Measurements from ENCODE around the gene HCN2. TPM values are rescaled to one million over a fixed set of nuclear protein-coding genes. Genes with fewer than 3 reads are reported as not detected.

HCN2 gene
- polyA plus RNA-seq, 4 donors: 0.19 to 0.58 TPM; not detected in 2

GRCh38 chr19:650121-650520 is 60.4 kb downstream of the HCN2 start:
- H3K9me3 ChIP-seq (ENCODE audit: control insufficient read depth in 2 of 2, insufficient read depth in 1 of 2, low read depth in 1 of 2, low read length in 1 of 2): no peaks in the 10 kb centered on the region

DNA sequence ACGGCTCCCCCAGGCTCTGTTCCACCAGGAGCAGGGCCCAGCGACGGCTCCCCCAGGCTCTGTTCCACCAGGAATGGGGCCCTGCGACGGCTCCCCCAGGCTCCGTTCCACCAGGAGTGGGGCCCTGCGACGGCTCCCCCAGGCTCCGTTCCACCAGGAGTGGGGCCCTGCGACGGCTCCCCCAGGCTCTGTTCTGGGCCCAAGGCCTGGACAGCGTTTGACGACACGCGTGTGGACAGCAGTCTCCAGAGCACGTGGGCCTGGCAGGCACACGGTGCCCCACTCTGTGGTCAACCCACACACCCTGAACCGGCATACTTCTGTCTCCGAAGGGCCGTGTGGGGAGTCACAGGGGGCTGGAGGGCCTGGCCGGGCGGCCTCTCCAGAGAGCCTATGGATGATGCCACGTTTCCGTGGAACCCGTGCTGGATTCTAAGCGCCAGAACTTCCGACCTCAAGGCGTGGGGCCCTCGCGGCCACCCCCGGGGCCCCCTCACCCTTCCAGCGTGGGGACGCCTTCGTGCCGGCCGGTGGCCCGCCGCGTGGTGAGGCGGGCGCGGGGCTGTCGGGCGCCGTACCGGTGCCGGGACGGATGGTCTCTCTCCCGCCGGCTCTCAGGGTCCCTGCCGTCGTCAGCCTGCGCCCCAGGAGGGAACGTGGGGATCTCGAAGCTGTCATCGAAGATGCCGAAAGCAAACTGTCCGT is 61.6 kb downstream of the HCN2 start:
- Histone ChIP-seq H3K27me3 (ENCODE audit: control insufficient read depth in 3 of 3, insufficient read depth in 3 of 3, low read length in 3 of 3) (no peaks in the 10 kb centered on the region), H3K27ac (ENCODE audit: low read depth in 1 of 3, low read length in 2 of 3) (no peak overlapping the region), H3K9me3 (ENCODE audit: control insufficient read depth in 2 of 2, insufficient read depth in 1 of 2, low read depth in 1 of 2, low read length in 1 of 2) (no peaks in the 10 kb centered on the region), H3K36me3 (ENCODE audit: control insufficient read depth in 3 of 3, insufficient read depth in 2 of 3, low read depth in 1 of 3, low read length in 3 of 3) (peaks cover 28 to 92% (median 37%) of the 10 kb centered on the region in 3 donors), H3K4me3 (ENCODE audit: low read depth in 1 of 3, low read length in 3 of 3) (no peak overlapping the region), H3K4me1 (ENCODE audit: control insufficient read depth in 3 of 3, insufficient read depth in 2 of 3, low read depth in 1 of 3, low read length in 2 of 3) (no peaks in the 10 kb centered on the region)
- DNase-seq: no peak
- 93 to 95% (median 95%) methylated on average over 38 to 58 of the region's 58 CpGs for WGBS, 3 donors
- FAIRE-seq: no peak

More at GRCh38 chr19:650121-650520, 60.4 kb downstream of the HCN2 start:
- Histone ChIP-seq H3K4me3 (ENCODE audit: low read depth in 1 of 3, low read length in 3 of 3) (no peak overlapping the region), H3K27ac (ENCODE audit: low read depth in 1 of 3, low read length in 2 of 3) (no peak overlapping the region), H3K36me3 (ENCODE audit: control insufficient read depth in 3 of 3, insufficient read depth in 2 of 3, low read depth in 1 of 3, low read length in 3 of 3) (peaks cover 28 to 90% (median 39%) of the 10 kb centered on the region in 3 donors), H3K4me1 (ENCODE audit: control insufficient read depth in 3 of 3, insufficient read depth in 2 of 3, low read depth in 1 of 3, low read length in 2 of 3) (no peaks in the 10 kb centered on the region), H3K27me3 (ENCODE audit: control insufficient read depth in 3 of 3, insufficient read depth in 3 of 3, low read length in 3 of 3) (no peaks in the 10 kb centered on the region)
- WGBS, 3 donors: 86 to 92% (median 92%) methylated on average over 11 of the region's 11 CpGs
- FAIRE-seq (no peak), DNase-seq (no peak)

GRCh38 chr19:651991-652390 is 62.3 kb downstream of the HCN2 start:
- Histone ChIP-seq H3K9me3 (ENCODE audit: control insufficient read depth in 2 of 2, insufficient read depth in 1 of 2, low read depth in 1 of 2, low read length in 1 of 2) (no peaks in the 10 kb centered on the region), H3K27ac (ENCODE audit: low read depth in 1 of 3, low read length in 2 of 3) (no peak overlapping the region), H3K27me3 (ENCODE audit: control insufficient read depth in 3 of 3, insufficient read depth in 3 of 3, low read length in 3 of 3) (no peaks in the 10 kb centered on the region), H3K36me3 (ENCODE audit: control insufficient read depth in 3 of 3, insufficient read depth in 2 of 3, low read depth in 1 of 3, low read length in 3 of 3) (peaks cover 28 to 92% (median 30%) of the 10 kb centered on the region in 3 donors), H3K4me1 (ENCODE audit: control insufficient read depth in 3 of 3, insufficient read depth in 2 of 3, low read depth in 1 of 3, low read length in 2 of 3) (peaks cover 0 to 2% (median 0%) of the 10 kb centered on the region in 3 donors), H3K4me3 (ENCODE audit: low read depth in 1 of 3, low read length in 3 of 3) (no peak overlapping the region)
- 87 to 89% (median 89%) methylated on average over 23 to 24 of the region's 24 CpGs for WGBS, 3 donors
- DNase-seq (no peak), FAIRE-seq (no peak)

GRCh38 chr19:652467-653389 is 63.0 kb downstream of the HCN2 start:
- Histone ChIP-seq H3K9me3 (ENCODE audit: control insufficient read depth in 2 of 2, insufficient read depth in 1 of 2, low read depth in 1 of 2, low read length in 1 of 2) (no peaks in the 10 kb centered on the region), H3K4me3 (ENCODE audit: low read depth in 1 of 3, low read length in 3 of 3) (no peak overlapping the region), H3K27ac (ENCODE audit: low read depth in 1 of 3, low read length in 2 of 3) (no peak overlapping the region), H3K27me3 (ENCODE audit: control insufficient read depth in 3 of 3, insufficient read depth in 3 of 3, low read length in 3 of 3) (no peaks in the 10 kb centered on the region), H3K36me3 (ENCODE audit: control insufficient read depth in 3 of 3, insufficient read depth in 2 of 3, low read depth in 1 of 3, low read length in 3 of 3) (peaks cover 24 to 92% (median 27%) of the 10 kb centered on the region in 3 donors), H3K4me1 (ENCODE audit: control insufficient read depth in 3 of 3, insufficient read depth in 2 of 3, low read depth in 1 of 3, low read length in 2 of 3) (peaks cover 0 to 10% (median 0%) of the 10 kb centered on the region in 3 donors)
- FAIRE-seq (no peak), DNase-seq (no peak)
- 92 to 93% (median 92%) methylated on average over 48 to 54 of the region's 54 CpGs for WGBS, 3 donors

- H3K4me3 ChIP-seq (ENCODE audit: low read depth in 1 of 3, low read length in 3 of 3): no peak overlapping the region
- H3K36me3 ChIP-seq (ENCODE audit: control insufficient read depth in 3 of 3, insufficient read depth in 2 of 3, low read depth in 1 of 3, low read length in 3 of 3): peaks cover 19 to 93% (median 23%) of the 10 kb centered on the region in 3 donors
- no peaks in the 10 kb centered on the region for H3K9me3 ChIP-seq (ENCODE audit: control insufficient read depth in 2 of 2, insufficient read depth in 1 of 2, low read depth in 1 of 2, low read length in 1 of 2)
- 83 to 91% (median 85%) methylated on average over 17 of the region's 17 CpGs for WGBS, 3 donors
- H3K4me1 ChIP-seq (ENCODE audit: control insufficient read depth in 3 of 3, insufficient read depth in 2 of 3, low read depth in 1 of 3, low read length in 2 of 3): peaks cover 0 to 17% (median 1%) of the 10 kb centered on the region in 3 donors
- FAIRE-seq: no peak
- no peaks in the 10 kb centered on the region for H3K27me3 ChIP-seq (ENCODE audit: control insufficient read depth in 3 of 3, insufficient read depth in 3 of 3, low read length in 3 of 3)
- no peak overlapping the region for H3K27ac ChIP-seq (ENCODE audit: low read depth in 1 of 3, low read length in 2 of 3)
- no peak for DNase-seq
Measured at GRCh38 chr19:653425-653824, 63.7 kb downstream of the HCN2 start.

GRCh38 chr19:655691-656090 is 66.0 kb downstream of the HCN2 start:
- peaks cover 10 to 39% (median 15%) of the 10 kb centered on the region in 3 donors for H3K4me1 ChIP-seq (ENCODE audit: control insufficient read depth in 3 of 3, insufficient read depth in 2 of 3, low read depth in 1 of 3, low read length in 2 of 3)
- H3K36me3 ChIP-seq (ENCODE audit: control insufficient read depth in 3 of 3, insufficient read depth in 2 of 3, low read depth in 1 of 3, low read length in 3 of 3): peaks cover 15 to 95% (median 22%) of the 10 kb centered on the region in 3 donors

GRCh38 chr19:656751-657559 is 67.3 kb downstream of the HCN2 start:
- Histone ChIP-seq H3K27ac (ENCODE audit: low read depth in 1 of 3, low read length in 2 of 3) (no peak overlapping the region), H3K9me3 (ENCODE audit: control insufficient read depth in 2 of 2, insufficient read depth in 1 of 2, low read depth in 1 of 2, low read length in 1 of 2) (no peaks in the 10 kb centered on the region), H3K4me3 (ENCODE audit: low read depth in 1 of 3, low read length in 3 of 3) (no peak overlapping the region), H3K4me1 (ENCODE audit: control insufficient read depth in 3 of 3, insufficient read depth in 2 of 3, low read depth in 1 of 3, low read length in 2 of 3) (peaks cover 10 to 51% (median 15%) of the 10 kb centered on the region in 3 donors), H3K27me3 (ENCODE audit: control insufficient read depth in 3 of 3, insufficient read depth in 3 of 3, low read length in 3 of 3) (no peaks in the 10 kb centered on the region), H3K36me3 (ENCODE audit: control insufficient read depth in 3 of 3, insufficient read depth in 2 of 3, low read depth in 1 of 3, low read length in 3 of 3) (peaks cover 5 to 84% (median 14%) of the 10 kb centered on the region in 3 donors)
- WGBS, 3 donors: 81 to 84% (median 81%) methylated on average over 43 of the region's 43 CpGs
- DNase-seq (no peak), FAIRE-seq (no peak)

More at GRCh38 chr19:655691-656090, 66.0 kb downstream of the HCN2 start:
- 82 to 84% (median 83%) methylated on average over 17 of the region's 17 CpGs for WGBS, 3 donors
- DNase-seq (no peak), FAIRE-seq (no peak)
- Histone ChIP-seq H3K4me3 (ENCODE audit: low read depth in 1 of 3, low read length in 3 of 3) (no peak overlapping the region), H3K27ac (ENCODE audit: low read depth in 1 of 3, low read length in 2 of 3) (no peak overlapping the region), H3K27me3 (ENCODE audit: control insufficient read depth in 3 of 3, insufficient read depth in 3 of 3, low read length in 3 of 3) (no peaks in the 10 kb centered on the region), H3K9me3 (ENCODE audit: control insufficient read depth in 2 of 2, insufficient read depth in 1 of 2, low read depth in 1 of 2, low read length in 1 of 2) (no peaks in the 10 kb centered on the region)

DNA sequence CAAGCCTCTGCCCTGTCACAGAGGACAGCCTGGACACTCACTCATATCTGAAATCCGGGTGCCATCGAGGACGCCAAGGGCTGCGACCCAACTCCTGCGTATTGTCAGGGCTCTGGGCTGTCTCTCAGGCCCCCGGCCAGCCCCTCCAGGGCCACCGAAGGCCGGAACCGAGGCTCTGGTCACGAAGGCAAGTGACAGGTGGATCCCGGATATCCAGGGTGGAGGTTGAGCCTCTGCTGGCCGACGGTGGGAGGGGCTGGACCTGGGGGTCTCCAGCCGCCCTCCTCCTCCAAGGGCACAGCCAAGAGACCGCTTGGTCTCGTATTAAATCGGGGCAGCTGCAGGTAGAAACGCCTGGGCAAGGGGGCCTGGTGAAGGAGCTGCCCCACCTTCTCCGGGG is 67.9 kb downstream of the HCN2 start:
- Histone ChIP-seq H3K4me3 (ENCODE audit: low read depth in 1 of 3, low read length in 3 of 3) (no peak overlapping the region), H3K27me3 (ENCODE audit: control insufficient read depth in 3 of 3, insufficient read depth in 3 of 3, low read length in 3 of 3) (no peaks in the 10 kb centered on the region), H3K9me3 (ENCODE audit: control insufficient read depth in 2 of 2, insufficient read depth in 1 of 2, low read depth in 1 of 2, low read length in 1 of 2) (no peaks in the 10 kb centered on the region), H3K36me3 (ENCODE audit: control insufficient read depth in 3 of 3, insufficient read depth in 2 of 3, low read depth in 1 of 3, low read length in 3 of 3) (peaks cover 2 to 77% (median 9%) of the 10 kb centered on the region in 3 donors), H3K4me1 (ENCODE audit: control insufficient read depth in 3 of 3, insufficient read depth in 2 of 3, low read depth in 1 of 3, low read length in 2 of 3) (peaks cover 10 to 52% (median 15%) of the 10 kb centered on the region in 3 donors), H3K27ac (ENCODE audit: low read depth in 1 of 3, low read length in 2 of 3) (no peak overlapping the region)
- no peak for FAIRE-seq
- WGBS, 3 donors: 78 to 84% (median 80%) methylated on average over 14 to 19 of the region's 19 CpGs
- no peak for DNase-seq
